NCI-H2227 (cell line): ENCODE results near the gene SLC7A5.
"Not testable (repeated sequence)": the region's sequence is repeated elsewhere in the genome, so short reads cannot be mapped to it uniquely, and the experiment has no call there.

Experiments used
- DNase-seq: peaks from one replicate; lab custom pipeline; 2025; ENCODE audit not compliant: unreplicated experiment; lab: John Stamatoyannopoulos, UW

Gene SLC7A5

GRCh38 chr16:87824016-87824990 lies 45.0 kb downstream of the SLC7A5 start:
- DNase-seq, result no peak

GRCh38 chr16:87823181-87823929 lies 46.0 kb downstream of the SLC7A5 start:
- DNase-seq, result no peak

DNA sequence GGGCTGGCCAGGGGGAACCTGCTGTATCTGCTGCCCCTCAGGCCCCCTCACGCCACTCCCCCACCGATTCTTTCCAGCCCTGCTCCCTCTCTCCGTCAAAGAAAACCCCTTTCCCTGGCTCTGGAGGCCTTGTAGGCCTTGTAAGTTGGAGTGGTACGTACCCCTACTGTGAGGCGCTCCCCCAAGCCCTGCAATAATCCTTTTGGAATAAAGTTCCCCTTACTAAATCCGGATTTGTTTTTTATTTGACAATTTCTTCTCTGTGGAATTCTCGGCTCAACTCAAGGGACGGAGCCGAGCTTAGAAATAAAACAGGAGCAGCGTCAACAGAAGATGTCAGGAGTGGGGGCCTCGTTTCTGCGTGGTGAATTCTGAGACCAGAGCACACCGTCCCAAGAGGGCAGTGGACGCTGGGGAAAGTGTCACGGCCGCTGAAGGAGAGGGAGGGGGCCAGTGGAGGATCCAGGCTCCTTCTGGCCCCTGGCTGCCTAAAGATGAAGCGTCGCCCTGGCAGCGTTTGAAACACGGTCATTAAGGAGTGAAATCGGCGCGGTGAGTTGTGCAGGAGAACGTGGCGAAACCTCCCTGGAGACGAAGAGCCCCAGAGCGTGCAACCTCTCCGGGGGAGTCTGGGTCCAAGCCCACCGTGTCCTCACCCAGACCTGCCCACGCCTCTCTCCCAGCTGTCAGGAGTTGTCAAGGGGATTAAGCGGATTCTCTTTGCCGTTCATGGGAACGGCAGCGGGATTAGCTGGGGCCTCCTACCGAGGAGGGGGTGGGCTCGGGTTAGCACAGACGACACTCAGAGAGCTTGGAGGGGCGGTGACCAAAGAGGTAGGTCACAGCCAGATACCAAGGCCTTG lies 47.0 kb downstream of the SLC7A5 start:
- peak; percentile 27 for DNase-seq

DNA sequence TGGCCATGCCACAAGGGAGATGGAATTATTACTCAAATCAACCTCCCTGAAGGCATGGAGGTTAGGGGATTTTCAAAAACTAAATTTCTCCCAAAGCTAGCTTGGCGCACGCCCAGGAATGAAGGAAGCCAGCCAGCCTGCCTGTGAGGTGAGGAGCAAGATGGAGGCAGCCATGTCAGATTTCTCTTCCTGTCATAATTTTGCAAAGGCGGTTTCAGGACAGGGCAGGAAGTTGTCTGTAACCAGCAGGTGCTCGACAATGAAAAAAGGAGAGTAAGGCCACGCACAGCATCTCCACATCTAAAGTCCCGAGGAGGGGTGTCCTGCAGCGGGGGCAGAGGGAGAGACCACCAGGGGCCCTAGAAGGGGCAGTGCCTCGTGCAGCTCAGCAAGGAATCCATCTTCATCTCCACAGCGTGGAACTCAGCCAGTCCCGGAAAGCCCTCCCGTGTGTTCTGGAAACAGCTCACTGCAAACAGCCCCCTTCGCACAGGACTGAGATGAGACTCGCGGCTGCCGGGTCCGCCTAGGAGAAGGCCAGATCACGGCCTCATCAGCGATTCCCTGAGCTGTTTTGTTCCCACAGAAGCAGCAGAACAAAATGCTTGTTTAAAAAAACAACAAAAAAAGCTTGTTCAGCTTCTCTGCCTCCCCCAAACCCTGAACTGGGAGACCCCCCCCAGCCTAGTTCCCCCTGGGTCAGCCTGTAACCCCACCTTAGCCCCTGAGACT lies 47.8 kb downstream of the SLC7A5 start:
- peak; percentile 3 for DNase-seq

DNA sequence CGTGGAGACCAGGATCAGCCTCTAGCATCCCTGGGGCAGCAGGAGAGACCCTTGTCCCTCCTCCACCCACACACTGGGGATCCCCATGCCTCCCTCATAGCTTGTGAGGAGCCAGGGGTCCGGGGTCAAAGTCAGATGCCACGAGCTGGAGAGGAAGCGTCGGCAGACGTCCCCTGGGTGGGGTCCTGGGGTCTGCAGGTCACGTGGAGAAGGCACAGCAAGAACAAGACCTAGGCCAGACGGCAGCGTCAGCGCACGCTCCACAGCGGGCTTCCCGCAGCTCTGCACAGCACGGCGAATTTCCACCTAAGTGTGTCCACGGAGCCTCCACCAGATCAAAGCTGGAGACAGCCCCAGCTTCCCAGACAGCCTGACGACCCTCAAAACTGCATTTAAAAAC lies 49.3 kb downstream of the SLC7A5 start:
- DNase-seq, result no peak

DNA sequence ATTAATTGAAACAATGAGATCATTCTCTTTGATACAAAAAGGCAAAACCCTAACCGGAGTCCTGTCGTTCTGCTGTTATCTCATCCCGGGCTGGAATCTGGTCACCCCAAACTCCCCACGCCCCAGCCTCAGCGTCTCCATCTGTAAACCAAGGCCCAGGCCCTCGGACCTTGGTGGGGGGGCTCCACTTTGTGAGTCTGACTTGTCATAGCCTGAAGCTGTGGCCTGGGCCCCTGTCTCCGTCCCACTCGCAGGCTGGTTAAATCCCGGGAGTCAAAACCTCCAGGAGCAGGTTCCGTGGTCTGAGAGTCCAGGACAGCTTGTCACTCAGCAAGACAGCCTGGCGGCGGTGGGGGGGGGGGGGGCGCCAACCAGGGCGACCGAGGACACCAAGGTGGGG lies 50.0 kb downstream of the SLC7A5 start:
- DNase-seq, result no peak

GRCh38 chr16:87818533-87819161 lies 50.7 kb downstream of the SLC7A5 start:
- DNase-seq, result no peak

GRCh38 chr16:87817910-87818309 lies 51.4 kb downstream of the SLC7A5 start:
- DNase-seq, result no peak

- DNase-seq, result not testable (repeated sequence)
Measured at GRCh38 chr16:87817370-87817769, 51.9 kb downstream of the SLC7A5 start.

DNA sequence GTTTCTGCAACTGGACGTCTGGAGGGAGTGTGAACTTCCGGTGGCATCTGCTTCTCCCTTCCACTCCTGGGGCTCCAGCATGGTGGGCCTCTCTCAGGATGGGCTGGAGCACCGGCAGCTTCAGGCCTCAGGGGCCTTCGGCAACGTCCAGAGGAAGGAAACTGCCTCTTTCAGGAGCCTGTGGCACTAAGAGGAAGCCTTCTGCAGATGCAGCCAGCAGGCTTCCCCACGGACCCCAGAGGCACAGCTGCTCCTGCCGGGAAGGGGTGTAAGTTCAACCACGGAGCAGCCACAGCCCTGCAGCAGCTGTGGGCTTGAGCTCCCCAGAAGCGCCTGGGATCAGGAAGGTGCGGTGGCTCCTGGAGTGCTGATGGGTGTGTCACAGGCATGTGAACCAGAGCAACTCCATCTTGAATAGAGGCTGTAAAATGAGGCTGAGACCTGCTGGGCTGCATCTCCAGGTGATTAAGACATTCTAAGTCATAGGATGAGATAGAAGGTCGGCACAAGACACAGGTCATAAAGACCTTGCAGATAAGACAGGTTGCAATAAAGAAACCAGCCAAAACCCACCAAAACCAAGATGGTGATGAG lies 52.7 kb downstream of the SLC7A5 start:
- DNase-seq, result no peak

DNA sequence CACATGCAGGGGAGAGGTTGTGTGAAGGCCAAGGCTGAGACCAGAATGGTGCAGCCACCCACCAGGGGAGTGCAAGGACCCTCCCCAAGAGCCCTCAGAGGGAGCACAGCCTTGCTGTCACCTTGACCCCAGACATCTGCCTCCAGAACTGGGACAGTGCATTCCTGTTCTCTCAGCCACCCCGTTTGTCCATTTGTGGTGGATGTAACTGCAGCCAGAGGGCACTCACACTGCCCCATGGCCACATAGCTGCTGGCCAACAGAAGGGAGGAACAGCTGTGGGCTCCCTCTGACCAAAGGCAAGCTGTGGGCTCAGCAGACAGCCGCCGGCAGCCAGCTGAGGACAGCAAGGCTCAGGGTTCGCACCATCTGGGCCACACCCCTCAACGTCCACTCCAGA lies 53.7 kb downstream of the SLC7A5 start:
- no peak for DNase-seq

- no peak for DNase-seq
Measured at GRCh38 chr16:87812200-87812656, 57.1 kb downstream of the SLC7A5 start.

DNA sequence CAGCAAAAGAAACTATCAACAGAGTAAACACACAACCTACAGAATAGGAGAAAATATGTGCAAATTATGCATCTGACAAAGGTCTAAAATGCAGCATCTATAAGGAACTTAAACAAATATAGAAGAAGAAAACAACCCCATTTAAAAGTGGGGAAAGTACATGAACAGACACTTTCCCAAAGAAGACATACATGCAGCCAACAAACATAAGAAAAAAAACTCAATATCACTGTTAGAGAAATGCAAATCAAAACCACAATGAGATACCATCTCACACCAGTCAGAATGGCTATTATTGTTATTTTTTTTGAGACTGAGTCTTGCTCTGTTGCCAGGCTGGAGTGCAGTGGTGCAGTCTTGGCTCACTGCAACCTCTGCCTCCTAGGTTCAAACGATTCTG lies 57.9 kb downstream of the SLC7A5 start:
- not testable (repeated sequence) for DNase-seq

DNA sequence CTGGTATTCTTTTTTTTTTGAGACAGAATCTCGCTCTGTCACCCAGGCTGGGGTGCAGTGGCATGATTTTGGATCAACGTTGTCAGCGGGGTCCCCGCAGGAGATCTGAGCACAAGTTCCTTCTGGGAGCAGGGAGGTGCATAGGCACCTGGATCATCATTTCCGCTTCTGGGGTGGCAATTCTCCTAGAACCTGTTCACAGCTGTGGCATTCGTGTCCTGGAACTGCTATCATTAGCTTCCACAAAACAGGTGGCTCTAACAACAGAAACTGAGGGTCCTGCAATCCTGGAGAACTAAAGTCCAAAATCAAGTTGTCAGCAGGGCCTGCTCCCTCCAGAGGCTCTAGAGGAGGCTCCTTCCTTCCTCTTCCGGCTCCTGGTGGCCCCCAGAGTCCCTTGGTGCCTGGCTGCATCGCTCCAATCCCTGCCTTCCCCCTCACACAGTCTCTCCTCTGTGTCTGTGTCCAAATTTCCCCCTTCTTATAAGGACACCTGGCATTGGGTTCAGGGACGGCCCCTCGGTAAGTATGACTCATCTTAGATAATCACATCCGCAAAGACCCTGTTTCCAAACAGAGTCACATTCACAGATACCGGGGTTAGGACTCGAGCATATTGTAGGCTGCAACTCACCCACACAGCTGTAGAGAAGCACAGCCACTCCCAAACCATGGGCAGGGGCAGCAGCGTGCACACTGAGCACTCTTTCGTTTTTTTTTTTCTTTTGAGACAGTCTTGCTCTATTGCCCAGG lies 60.0 kb downstream of the SLC7A5 start:
- no peak for DNase-seq

- no peak for DNase-seq
Measured at GRCh38 chr16:87808108-87808507, 61.2 kb downstream of the SLC7A5 start.

GRCh38 chr16:87806641-87807546 lies 62.4 kb downstream of the SLC7A5 start:
- DNase-seq, result peak; percentile 79

GRCh38 chr16:87806261-87806640 lies 63.1 kb downstream of the SLC7A5 start:
- no peak for DNase-seq

DNA sequence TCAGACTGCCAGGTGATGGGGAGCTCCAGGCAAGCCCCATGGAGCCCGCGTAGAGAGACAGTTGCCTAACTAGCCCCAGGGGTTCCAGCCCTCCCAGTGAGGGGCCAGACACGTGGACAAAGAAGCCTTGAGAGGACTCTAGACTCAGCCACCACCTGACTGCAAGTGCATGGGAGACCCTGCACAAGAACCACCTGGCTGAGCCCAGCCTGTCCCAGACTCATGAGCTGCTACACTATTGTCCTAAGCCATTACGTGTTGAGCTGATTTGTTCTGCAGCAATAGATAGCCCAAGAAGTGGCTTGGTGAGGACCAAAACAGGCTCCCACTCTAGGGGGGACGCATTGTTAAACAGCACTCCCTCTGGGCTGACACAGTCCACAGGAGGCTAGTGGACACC lies 65.9 kb downstream of the SLC7A5 start:
- no peak for DNase-seq
